Heart left ventricle (tissue), 13 donors: Measurements from ENCODE around the gene ERI3.

Source experiments
- CTCF ChIP-seq, 12 donors: fragments of 200-600 bp; sonication (generic) in 4 of 12; IDR thresholded peaks; one replicate each; pipeline versions ENCODE4 v1.5.0 to v1.8.0; 2018 to 2022; ENCODE audit warnings: antibody characterized with exemption in 12 of 12, mild to moderate bottlenecking in 5 of 12
- POLR2A ChIP-seq, 2 donors: fragments of 450-650 bp; IDR thresholded peaks; one replicate each; pipeline ENCODE4 v1.6.1; 2017; ENCODE audit warnings: antibody characterized with exemption in 2 of 2, mild to moderate bottlenecking in 2 of 2, moderate library complexity in 2 of 2
- donor health status: ischemic (EF 13 %, LVEDD 7.1; RV severe dilation, severe dysfunction).
- donor health status: DM: no; HTN: yes; CAD: no.
- donor health status: DM: no; HTN: no; CAD: no.
- donor health status: ischemic (EF 25% LVEDD 6.9; RV normal size, moderate dysfunction).
- donor health status: ischemic (EF 25% LVEDD 5.7; RV mildly dilated, moderate dysfunction).
- donor health status: ischemic (EF 35%, LVEDD 5.7; RV mildly dilated, moderate dysfunction).
- donor health status: nonischemic (EF 11% LVEDD 7.7; RV severe dilation, severe dysfunction).
- donor health status: DM: yes; HTN: yes; CAD: no.
- donor health status: PGD.
- donor health status: ischemic (EF 29% LVEDD 5.4; RV normal size, mild dysfunction).
- donor health status: nonischemic (EF 23%, LVEDD 6.1; RV moderate dilation, normal function).

DNA sequence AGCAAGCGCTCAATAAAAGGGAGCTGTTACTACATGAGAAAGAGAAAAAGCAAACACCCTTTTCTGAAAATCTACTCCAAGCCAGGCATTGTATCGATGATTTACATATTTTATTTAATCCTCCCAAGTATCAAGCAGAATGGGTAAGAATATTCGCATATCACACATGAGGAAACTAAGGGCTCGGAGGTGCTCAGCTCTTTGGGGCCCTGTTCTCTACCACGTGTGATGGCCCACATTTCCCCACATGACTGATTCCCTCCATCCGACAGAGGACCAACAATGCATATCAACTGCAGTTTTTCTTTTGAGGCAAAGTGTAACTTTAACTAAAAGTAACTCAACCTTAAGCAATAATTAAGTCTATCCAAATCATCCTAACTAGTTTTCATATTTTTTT, 8.2 kb downstream of the ERI3 start:
- no peak for TF ChIP-seq CTCF (IDR thresholded peaks at IDR 0.05)
- no peak for TF ChIP-seq POLR2A (IDR thresholded peaks at IDR 0.05)
